Superior temporal gyrus (tissue), 1 donor: ENCODE results near the gene PTPN9.
A peak's percentile ranks its signal among the peaks of the same experiment; 100 is the strongest.
"Not testable (repeated sequence)": the region's sequence is repeated elsewhere in the genome, so short reads cannot be mapped to it uniquely, and the experiment has no call there.

Experiments
- DNase-seq: peaks from one replicate; pipeline ENCODE4 v3.0.0-alpha.2; 2016; ENCODE audit errors: extremely low spot score

Gene PTPN9

DNA sequence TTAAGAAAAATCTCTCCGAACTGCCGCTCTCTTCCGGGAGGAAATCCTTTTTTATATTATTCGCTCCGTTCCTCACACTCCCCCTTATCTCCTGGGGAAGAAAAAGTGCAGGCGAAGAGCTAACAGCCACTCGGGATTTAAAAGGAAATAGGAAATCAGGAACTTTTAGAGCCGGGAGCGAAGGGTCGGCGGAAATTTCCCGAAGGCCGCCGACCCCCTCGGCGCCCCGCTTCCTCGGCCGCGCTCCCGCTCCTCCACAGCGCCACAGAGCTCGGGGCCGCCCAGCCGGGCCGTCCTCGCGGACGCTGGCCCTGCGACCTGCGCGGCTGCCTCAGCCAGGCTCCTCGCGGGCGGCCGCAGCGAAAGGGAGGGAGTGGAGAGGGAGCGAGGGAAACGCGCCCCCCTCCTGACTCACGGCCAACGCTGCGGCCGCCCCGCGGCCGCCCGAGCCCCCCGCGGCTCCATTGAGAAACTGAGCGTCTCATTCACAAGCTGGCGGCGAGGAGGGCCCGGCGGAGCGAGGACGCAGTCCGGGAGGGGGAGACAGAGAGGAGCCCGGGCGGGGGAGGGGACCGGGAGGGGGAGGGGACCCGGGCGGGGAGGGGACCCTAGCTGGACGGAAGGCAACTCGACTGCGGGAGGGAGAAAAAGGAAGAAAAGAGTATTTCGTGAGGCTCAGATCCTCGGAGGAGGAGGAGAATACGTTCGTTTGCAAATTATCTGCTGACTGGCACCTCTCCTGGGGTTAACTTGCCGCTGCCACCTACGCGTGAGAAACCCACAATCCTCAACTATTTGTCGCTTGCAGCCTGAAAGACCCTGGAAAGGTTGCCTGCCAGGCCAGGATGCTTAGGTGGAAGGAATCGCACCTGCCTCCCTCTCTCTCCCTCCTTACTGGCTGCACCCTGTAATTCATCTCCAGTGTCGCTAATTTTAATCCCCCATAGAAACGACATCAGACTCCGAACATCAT lies at the start of gene PTPN9:
TSS of gene PTPN9 (minus strand) at position 368 of the 973 bp plus-strand sequence. CDS start 539 bp downstream, outside the sequence.
- peak; percentile 67 for DNase-seq

DNA sequence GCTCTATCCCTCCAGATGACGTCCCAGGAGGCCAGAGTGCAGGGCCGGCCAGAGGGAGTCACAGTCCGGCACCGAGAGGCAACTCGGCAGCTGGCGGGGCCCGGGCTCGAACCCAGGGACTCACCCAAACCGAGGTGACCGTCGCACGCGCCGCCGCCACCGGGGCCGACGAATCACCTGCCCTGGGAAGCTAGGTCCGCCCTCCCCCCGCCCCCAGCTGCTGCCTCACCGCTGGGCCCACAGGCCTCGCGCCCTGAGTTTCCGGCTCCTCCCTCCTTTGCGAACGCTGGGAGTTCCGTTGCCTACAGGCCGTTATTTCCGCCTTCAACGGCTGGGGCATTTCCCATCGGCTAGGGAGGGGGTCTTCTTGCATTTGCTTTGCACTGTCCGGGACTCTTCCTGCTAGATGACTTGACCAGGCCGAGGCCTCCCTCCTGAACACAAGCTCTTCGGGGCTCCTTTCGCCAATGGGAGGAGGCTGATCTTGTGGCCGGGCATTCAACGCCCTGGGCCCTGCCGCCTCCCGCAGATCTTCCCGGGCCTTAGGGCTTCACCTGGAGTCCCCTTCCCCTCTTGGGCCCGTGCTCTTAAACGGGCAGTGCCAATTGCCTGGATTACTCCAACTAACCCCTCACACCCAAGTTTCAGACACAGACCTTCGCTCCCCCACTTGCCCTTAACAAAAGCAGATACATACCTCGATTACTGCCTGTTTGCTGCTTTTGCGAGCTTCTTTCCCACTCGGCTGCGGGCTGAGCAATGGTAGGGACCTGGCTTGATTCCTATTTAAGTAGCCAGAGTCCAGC lies 46.6 kb upstream of the PTPN9 start, which contains the start of gene SNUPN:
TSS of gene SNUPN (minus strand) at position 184 of the 806 bp plus-strand sequence. CDS start 4,674 bp downstream, outside the sequence.
- DNase-seq: peak; percentile 93

DNA sequence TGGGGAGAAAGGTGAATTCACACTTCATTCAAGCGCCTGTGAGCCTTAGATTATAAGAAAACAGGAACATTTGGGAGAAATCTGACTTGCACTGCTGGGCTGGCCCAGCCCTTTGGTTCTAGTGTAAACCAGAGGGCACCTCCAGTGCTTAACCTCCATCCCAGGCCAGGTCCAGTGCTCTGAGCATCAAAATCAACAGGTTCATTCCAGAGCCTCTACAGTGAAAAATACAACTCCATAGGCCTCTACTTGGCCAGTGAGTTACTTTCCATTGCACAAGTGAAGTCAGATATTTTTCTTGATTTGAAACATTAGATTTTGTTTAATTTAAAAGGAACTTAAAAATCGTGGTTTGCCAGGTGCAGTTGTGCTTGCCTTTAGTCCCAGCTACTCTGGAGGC lies 43.4 kb upstream of the PTPN9 start:
- no peak for DNase-seq

DNA sequence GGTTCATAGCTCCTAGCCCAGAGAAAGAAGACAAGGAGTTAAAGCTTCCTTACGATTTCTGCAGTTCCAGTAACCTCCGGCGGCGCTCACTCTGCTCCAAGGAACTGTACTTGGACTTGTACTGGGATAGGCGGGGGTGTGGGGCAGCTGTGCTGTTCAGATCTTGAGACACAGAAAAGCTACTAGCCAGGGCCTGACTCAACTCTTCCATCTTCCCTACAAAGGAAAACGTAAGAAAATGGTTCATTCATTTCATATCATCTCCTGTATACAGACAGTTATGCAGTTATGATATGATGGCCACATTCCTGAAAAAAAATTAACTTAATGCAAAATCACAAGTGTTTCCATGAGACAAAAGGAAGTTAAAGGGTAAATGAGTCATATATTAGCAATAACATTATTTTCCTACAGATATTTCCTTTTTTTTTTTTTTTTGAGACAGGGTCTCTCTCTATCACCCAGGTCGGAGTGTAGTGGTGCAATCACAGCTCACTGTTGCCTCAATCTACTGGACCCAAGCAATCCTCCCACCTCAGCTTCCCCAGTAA lies 41.8 kb upstream of the PTPN9 start:
- no peak for DNase-seq

DNA sequence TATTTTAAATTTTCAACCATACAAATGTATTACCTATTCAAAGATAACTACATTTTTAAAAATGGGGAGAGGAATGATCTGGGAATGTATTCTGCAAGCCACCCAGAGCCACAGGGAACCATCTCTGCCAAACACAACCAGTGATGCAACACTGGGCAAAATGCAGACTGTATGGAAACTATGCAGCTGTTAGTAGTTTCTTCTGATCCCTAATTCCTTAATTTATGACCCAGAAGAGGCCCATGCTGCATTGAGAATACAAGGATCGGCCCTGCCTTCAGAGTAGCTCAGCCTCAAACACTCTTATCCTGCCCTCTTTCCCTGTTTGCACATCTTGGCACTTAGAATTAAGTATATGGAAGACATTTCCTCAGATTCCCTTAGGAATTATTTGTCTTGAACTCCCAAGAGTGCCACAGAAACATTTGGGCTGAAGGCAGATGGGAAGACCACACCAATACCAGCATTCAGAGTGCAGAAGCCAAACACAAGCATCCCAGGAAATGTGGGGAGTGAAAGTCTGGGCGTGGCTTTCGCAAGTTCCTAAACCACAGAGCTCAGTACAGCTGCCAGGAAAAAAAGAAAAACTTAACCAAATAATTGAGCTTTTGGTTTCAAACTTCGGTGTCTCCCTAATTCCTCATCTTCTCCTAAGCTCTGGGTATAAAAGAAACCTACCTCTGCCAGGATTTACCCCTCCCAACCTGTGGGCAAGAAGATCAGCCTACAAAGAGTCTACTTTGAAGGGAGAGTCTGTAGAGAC lies 41.1 kb upstream of the PTPN9 start:
- no peak for DNase-seq

DNA sequence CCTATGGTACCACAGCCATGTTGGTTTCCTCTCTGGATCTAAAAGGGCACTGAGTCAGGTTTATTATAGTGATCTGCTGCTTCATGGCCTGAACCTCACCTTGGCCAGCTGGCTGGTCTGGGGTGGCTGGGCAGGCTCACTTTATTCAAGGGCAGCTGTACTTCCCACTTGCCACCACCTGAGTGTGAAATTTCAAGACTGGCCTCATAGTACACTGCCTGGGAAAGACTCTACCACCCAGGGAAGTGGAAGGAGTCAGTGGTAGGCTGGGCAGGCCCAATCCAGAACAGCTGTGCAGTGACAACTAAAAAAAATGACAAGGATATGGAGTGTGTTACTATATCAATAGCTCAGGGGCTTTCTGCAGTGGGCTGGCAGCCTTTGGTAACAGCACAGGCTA lies 37.7 kb upstream of the PTPN9 start:
- no peak for DNase-seq

DNA sequence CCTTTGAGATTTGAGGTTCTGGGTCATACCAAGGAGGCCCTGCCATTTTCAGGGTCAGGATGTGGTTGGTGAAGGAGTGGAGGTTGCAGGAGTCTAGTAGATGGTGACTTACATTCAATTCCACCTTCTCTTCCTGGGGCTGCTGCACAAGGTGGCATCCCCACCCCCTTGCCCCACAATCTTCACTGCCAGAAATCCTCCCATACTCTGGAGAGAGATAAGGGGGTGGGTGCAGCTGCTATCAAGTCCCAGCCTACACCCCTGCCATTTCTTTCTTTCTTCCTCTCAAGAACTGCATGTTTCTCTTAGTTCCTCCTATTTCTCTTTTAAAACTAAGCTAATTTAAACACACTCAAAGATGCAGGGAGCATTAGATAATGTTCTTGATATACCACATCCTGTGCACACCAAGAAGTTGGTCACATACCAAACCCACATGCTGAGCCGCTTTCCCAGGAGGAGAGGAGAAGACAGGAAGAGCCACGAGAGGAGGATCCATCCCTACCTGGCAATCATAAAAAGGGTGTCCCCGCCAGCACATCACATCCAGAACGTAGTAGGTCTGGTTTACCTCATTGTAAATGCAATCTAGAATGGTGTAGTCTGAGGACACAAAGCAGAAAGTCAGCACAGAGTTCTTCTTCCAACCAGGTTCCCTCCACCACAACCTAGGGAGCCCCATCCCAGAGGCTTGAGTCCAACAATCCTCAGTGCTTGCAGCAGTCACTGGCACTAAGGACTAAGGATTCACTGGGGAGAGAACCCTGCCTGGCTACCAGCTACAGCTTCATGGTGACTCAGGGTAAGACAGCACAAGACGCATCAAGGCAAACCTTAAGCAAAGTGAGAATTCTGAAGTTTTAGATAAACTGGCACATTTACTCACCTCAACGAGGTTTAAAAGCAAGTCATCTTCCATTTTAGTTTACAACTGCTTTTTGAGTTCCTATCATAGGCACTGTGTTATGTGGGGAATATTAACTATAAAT lies 27.9 kb upstream of the PTPN9 start:
- no peak for DNase-seq

DNA sequence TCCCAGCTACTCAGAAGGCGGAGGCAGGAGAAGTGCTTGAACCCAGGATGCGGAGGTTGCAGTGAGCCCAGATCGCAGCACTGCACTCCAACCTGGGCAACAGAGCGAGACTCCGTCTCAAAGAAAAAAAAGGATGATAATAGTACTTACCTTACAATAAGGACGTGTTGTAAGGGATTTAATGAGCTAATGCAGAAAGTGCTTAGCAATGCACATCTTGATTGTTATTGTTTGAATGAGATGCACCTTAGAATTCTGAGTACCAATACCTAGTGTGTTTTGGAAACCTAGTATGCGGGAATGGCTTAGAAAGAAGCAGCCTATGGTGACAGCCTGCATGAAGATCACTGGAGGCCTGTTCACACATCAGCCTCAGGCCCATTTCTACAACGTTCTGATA lies 26.9 kb upstream of the PTPN9 start:
- DNase-seq: no peak

DNA sequence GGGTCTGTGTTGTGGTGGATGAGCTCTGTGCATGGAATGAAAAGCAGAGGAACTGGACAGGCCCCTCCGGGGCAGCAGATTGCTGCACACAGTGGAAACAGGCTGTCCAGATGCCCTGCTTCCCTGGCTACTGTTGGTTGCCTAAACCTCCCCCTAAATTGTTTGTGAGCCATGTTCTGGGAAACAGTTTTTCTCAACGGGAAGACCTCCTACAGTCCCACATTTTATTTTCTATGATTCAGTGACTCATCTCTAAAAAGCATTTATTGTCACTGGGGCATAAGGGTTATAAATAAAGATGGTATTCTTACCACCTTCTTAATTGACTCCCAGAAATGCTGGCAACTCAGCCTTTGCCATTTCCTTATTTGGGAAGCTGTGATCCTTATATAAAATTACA lies 20.3 kb upstream of the PTPN9 start:
- no peak for DNase-seq

DNA sequence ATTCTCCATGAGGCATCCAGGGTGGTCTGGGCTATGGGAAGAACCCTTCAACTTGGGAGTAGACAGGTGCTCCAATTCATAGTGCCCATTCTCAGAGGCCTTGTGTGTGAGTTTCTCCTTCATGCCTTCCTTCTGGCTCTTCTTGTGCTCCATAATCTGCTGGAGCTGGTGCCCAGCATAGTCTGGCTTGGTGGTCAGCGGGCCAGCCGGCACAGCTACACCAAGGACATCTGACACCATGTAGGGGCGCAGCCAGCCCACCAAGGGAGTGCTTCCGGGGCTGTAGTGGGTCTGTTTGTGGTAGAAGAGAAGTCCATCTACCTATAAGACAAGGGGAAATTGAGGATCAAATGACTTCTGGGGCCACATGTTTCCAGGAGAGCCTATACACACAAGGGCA lies 19.2 kb upstream of the PTPN9 start:
- no peak for DNase-seq

DNA sequence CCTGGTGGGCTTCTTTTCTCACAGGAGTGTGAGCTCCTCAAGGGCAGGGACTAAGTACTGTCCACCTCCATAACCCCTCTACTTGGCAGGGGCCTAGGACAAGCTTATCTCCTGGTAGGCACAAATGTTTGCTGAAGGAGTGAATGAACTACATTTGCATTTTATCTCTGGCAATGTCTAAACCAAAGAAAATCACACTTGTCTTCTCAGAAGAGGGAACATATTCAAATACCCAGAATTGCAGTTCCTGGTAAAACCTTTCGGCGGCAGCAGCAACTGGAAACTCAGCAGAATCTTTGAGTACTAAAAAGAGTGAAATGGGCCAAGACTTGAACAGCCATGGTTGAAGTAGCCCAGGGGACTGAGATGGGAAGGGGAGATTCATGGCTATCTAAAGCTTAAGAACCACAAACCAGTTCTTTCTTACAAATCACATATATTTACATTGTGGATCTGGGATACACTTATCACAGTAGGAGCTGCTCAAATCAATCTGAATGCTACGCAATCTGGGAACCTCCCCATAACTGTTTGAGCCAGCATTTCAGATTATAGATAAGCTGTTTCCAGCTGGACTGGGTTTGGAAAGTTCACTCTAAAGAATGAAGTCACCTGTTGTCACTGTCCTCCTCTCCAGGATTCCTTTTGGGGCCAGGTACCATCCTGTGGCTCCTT lies 18.7 kb upstream of the PTPN9 start:
- DNase-seq: no peak

DNA sequence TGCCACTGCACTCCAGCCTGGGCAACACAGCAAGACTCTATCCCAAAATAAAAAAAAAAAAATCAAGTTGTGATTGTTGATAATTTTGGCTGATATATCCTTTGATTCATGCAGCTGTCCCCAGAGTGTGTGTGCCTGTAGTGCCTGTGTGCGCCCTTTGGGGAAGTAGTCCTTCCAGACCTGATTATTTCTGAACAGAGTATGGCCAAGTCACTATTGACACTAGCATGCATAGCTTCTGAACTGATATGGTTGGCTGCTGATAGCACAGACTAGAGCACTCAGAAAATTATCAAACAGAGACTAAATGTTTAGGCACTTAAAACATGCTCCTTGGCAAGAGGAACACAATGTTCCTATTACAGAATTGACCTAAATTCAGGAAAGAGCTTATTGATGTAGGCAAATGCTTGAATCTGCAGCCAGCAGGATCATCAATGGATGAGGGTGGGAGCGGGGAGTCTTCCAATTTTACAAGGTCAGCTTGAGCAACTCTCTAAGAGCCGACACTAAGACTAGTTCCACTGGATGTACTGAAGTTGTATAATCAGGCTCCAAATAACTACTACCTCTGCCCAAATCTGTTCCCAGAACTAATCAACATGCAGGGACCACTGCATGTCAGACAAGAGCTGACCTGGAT lies 17.7 kb upstream of the PTPN9 start:
- DNase-seq: no peak

DNA sequence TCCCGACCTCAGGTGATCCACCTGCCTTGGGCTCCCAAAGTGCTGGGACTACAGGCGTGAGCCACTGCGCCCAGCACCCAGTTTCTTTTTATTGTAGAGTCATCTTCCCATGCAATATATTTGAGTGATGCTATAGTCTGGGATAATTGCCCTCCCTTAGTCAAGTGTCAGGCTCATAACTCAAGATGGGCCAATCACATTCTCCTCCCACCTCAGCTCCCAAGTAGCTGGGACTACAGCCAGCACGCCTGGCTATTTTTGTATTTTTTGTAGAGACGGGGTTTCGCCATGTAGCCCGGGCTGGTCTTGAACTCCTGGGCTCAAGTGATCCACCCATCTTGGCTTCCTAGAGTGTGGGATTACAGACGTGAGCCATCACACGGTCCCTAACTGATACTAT lies 15.2 kb upstream of the PTPN9 start:
- no peak for DNase-seq

DNA sequence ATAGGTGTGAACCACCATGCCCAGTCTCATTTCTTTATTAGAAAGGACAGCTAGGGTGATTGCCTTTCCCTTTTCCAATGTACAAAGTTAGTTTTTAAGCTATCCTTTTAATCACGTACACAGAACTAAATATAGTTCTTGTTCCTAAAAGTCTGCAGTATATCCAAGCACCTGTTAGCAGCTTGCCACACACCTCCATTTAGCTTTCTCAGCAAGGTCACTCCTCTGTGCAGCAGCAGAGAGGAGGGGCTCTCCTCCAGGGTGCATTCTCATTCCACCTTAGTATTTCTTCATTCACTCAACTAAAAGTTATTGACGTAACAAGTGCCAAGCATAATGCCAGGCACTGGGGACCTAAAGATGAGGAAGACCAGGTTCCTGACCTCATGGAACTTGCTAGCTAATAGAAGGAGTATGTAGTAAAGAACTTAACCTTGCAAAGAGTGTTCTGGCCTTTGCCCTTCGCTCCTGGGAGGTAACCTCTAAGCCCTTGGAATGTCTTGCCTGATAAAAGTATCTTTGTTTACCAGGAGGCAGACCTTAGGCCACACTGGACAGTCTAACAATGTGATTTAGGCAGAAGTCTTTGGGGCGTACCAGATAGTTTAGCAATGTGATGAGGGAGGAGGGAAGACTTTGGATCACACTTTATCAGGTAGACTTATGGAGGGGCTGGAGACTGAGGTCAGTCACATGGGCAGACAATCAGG lies 12.7 kb upstream of the PTPN9 start:
- DNase-seq: no peak

DNA sequence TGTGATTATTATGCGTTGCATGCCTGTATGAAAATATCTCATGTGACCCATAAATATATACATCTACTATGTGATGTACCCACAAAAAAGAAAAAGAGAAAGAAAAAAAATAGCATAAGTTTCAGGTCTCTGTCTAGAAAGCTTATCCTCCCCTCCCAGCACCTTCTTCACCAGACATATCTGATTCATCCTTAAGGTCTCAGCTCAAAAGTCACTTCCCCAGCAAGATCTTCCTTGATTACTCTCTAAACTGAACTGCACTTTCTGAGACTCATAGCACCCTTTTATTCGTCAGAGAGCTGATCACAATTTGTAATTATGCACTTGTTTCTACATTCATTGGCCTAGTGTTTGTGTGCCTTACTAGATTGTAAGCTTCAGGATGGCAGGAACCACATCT lies 11.1 kb upstream of the PTPN9 start:
- no peak for DNase-seq

DNA sequence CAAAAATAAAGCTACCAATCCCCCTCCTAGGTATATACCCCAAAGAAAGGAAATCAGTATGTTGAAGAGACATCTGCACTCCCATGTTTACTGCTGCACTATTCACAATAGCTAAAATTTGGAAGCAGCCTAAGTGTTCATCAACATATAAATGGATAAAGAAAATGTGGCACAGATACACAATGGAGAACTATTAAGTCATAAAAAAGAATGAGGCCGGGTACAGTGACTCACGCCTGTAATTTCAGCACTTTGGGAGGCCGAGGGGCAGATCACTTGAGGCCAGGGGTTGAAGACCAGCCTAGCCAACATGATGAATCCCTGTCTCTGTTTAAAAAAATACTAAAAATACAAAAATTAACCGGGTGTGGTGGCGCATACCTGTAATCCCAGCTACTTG lies 10.0 kb upstream of the PTPN9 start:
- no peak for DNase-seq

DNA sequence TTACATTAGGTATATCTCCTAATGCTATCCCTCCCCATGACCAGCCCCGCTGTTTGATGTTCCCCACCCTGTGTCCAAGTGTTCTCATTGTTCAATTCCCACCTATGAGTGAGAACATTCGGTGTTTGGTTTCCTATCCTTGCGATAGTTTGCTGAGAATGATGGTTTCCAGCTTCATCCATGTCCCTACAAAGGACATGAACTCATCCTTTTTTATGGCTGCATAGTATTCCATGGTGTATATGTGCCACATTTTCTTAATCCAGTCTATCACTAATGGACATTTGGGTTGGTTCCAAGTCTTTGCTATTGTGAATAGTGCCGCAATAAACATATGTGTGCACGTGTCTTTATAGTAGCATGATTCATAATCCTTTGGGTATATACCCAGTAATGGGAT lies 7.3 kb upstream of the PTPN9 start:
- DNase-seq: not testable (repeated sequence)

DNA sequence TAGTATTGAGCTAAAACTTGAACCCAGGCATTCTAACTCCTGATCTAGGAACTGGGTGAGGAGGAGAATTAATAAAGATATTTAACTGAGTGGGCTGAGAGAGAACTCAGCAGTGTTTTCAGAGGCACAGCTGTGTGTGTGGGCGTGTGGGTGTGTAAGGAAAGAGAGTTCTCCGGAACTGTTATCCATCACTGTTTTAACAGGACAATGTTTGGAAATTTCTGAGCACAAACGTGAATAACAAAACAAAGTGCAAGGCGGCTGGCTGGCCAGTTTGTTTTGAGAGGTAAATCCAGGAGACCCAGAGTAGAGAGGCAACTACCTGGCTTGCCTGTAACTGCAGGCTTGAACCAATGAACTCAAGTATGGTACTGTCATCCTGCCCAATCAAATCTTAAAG lies 5.0 kb upstream of the PTPN9 start:
- no peak for DNase-seq

DNA sequence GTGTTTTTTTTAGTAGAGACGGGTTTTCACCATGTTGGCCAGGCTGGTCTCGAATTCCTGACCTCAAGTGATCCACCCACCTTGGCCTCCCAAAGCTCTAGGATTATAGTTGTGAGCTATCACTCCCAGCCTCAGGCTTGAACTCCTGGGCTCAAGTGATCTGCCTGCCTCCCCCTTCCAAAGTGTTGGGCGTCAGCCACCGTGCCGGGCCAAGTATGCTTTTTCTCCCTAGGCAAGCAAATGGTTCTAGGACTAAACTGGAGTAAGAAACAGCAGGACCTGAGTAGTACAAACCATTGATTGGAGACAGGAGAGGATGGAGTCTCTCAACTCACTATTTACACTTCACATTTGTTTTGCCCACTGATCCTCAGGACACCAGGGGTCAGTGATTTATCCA lies 4.6 kb upstream of the PTPN9 start:
- DNase-seq: no peak
